ENCODE results near the gene FBXO38.
A peak's percentile ranks its signal among the peaks of the same experiment; 100 is the strongest.

Gene FBXO38

DNA sequence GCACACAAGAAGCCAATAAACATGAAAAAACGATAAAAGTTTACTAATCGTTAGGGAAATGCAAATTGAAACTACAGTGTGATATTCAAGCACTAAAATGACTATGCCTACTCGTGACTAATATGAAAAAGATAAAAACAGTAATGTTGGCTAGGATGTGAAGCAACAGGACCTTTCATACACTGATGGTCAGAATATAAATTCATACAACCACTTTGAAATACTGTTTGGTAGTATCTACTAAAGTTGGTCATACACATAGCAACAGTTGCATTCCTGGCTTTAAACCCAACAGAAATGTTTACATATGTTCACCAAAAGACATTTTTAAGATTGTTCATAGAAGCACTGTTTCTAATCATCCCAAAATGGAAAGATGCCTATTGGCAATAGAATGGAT is 24.3 kb downstream of the FBXO38 start:
- peak; percentile 24 for DNase-seq (ENCODE audit: extremely low read depth, low read depth)
- TF ChIP-seq, protein P1, sequence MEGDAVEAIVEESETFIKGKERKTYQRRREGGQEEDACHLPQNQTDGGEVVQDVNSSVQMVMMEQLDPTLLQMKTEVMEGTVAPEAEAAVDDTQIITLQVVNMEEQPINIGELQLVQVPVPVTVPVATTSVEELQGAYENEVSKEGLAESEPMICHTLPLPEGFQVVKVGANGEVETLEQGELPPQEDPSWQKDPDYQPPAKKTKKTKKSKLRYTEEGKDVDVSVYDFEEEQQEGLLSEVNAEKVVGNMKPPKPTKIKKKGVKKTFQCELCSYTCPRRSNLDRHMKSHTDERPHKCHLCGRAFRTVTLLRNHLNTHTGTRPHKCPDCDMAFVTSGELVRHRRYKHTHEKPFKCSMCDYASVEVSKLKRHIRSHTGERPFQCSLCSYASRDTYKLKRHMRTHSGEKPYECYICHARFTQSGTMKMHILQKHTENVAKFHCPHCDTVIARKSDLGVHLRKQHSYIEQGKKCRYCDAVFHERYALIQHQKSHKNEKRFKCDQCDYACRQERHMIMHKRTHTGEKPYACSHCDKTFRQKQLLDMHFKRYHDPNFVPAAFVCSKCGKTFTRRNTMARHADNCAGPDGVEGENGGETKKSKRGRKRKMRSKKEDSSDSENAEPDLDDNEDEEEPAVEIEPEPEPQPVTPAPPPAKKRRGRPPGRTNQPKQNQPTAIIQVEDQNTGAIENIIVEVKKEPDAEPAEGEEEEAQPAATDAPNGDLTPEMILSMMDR (IDR thresholded peaks at IDR 0.05; ENCODE audit: low read depth, low read length) = no peak

DNA sequence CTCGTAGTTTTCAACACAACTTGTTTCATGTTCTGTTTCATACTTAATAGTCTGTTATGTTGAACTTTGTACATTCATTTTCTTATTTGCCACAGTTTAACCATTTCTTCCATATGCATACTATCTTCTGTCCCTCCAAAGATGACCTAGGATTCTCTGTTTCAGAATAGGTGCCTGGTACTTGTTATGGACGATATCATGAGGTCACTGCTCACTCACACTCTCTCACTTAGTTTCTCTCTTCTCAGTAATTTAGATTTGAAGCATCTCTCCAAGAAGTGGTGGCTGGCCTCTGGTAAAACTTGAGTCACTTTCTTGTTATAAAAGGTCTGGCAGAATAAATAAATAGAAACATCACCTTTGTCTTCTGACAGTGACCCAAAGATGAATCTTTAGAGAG is 28.4 kb downstream of the FBXO38 start:
- TF ChIP-seq, protein P1 (IDR thresholded peaks at IDR 0.05; ENCODE audit: low read depth, low read length) = no peak
- DNase-seq (ENCODE audit: extremely low read depth, low read depth) = no peak

DNA sequence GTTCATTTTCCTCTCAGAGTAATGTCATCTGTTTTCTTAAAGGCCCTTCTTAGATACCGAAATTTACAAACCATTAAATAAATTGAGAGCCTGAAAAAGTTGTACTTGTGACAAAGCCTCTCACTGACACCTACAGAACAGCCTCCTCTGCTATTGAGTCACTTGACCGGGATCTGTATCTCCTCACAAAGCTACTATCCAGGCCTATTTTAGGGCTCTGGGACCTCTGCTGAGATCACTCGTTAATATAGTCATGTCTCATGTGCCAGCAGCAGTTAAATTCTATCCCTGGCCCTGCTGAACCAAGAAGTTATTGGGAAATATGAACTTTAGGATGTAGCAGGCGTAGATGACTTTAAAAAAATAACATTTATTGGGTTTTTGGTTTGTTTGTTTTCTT is 31.1 kb downstream of the FBXO38 start:
- TF ChIP-seq, protein P1 (IDR thresholded peaks at IDR 0.05; ENCODE audit: low read depth, low read length) = no peak
- no peak for DNase-seq (ENCODE audit: extremely low read depth, low read depth)

DNA sequence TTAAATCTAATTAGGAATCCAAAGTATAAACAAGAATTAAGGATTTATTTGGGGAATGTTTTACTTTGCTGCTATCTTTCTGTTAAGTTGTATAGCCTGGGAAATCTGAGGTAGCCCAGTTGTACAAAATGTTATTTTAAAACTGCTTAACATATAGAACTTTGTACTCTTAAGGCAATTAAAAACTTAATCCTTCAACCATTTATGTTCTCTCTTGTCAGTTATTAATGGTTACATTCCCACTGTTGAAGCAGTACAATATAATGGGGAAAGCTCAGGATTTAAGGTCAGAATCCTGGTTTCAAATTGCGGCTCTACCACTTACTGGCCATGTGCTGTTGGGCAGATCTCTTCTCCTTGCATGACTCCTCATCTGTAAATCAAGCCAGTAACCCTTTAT is 32.7 kb downstream of the FBXO38 start:
- TF ChIP-seq, protein P1 (IDR thresholded peaks at IDR 0.05; ENCODE audit: low read depth, low read length) = no peak
- no peak for DNase-seq (ENCODE audit: extremely low read depth, low read depth)

DNA sequence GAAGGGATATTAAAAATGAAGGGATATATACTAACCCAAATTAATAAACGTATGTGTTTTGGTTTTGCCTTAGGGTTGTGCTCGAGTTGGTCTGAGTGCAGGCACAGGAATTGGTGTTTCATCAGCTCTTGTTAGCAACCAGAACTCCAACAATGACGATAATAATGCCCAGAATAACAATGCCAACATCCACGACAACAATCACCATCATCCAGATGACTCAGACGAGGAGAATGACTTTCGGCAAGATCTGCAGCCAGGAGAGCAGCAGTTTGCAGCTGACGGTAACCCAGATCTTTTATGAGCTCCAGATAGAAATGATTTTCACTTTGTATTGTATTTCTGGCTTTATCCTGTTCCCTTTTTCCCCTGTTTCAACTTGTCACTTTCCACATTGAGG is 33.2 kb downstream of the FBXO38 start:
- TF ChIP-seq, protein P1 (IDR thresholded peaks at IDR 0.05; ENCODE audit: low read depth, low read length) = no peak
- DNase-seq (ENCODE audit: extremely low read depth, low read depth) = no peak

DNA sequence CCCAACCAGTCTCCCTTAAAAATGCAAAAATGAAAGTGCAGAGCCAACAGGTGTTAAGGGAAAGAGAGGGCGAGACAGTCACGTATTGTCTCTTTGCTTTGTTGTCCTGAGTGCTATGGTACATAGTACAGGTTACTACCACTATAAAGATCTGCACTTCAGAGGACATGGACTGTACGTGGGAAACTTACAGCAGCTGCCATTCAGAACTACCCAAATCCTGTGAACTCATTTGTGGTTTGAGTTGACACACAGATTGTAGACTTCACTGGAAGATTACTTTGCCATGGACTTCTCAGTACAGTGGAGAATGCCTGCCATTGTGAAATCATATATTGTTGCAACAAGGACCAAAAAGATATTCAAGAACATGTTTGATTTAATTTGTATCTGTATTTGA is 34.8 kb downstream of the FBXO38 start:
- TF ChIP-seq, protein P1 (IDR thresholded peaks at IDR 0.05; ENCODE audit: low read depth, low read length) = no peak
- no peak for DNase-seq (ENCODE audit: extremely low read depth, low read depth)

DNA sequence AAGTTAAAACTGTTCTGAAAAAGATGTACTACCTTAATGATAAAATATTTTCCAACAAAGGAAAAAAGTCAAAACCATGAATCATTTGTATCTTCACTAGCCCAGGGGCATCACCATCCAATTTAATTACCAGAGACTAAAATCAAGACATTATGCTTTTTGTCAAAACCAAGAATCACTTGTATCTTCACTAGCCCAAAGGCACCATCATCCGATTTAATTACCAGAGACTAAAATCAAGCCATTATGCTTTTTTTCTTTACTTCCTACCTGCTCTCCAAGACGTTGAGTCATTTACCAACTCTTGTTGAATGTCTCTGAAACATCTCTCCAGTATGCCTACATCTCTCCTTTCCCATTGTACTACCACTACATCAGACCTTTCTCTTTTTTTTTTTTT is 37.9 kb downstream of the FBXO38 start:
- TF ChIP-seq, protein P1 (IDR thresholded peaks at IDR 0.05; ENCODE audit: low read depth, low read length) = no peak
- no peak for DNase-seq (ENCODE audit: extremely low read depth, low read depth)

Data from AG09319 (cell line).